ENCODE results near the gene BRAT1.

BRAT1 gene

GRCh38 chr7:2522780-2523433 lies 32.4 kb downstream of the BRAT1 start:
- peak; percentile 28 to 41 for DNase-seq

GRCh38 chr7:2521952-2522591 lies 33.3 kb downstream of the BRAT1 start:
- DNase-seq: peak in 1 of 2 experiments; percentile 26

- DNase-seq: no peak
Measured at GRCh38 chr7:2521341-2521745, 34.0 kb downstream of the BRAT1 start.

GRCh38 chr7:2520761-2521290 lies 34.5 kb downstream of the BRAT1 start:
- DNase-seq: no peak

- DNase-seq: peak in 1 of 2 experiments; percentile 59
Measured at GRCh38 chr7:2520131-2520760, 35.1 kb downstream of the BRAT1 start.

GRCh38 chr7:2519119-2519930 lies 36.0 kb downstream of the BRAT1 start, which contains the start of gene LFNG:
TSS of gene LFNG (plus strand) at chr7:2519774. CDS start at chr7:2519862, 88 bp downstream.
- peak; percentile 96 for DNase-seq

GRCh38 chr7:2518737-2519118 lies 36.6 kb downstream of the BRAT1 start:
- DNase-seq: no peak

- peak; percentile 81 to 93 for DNase-seq
Measured at GRCh38 chr7:2517678-2518507, 37.4 kb downstream of the BRAT1 start.

GRCh38 chr7:2517026-2517425 lies 38.3 kb downstream of the BRAT1 start:
- DNase-seq: no peak

- DNase-seq: no peak
Measured at GRCh38 chr7:2516194-2516555, 39.1 kb downstream of the BRAT1 start.

- DNase-seq: no peak
Measured at GRCh38 chr7:2515424-2516193, 39.7 kb downstream of the BRAT1 start.

GRCh38 chr7:2514473-2515423 lies 40.6 kb downstream of the BRAT1 start:
- no peak for DNase-seq

- peak in 1 of 2 experiments; percentile 40 for DNase-seq
Measured at GRCh38 chr7:2513702-2514101, 41.6 kb downstream of the BRAT1 start.

GRCh38 chr7:2512713-2513112 lies 42.6 kb downstream of the BRAT1 start:
- DNase-seq: no peak

GRCh38 chr7:2512179-2512661 lies 43.1 kb downstream of the BRAT1 start:
- peak; percentile 52 to 79 for DNase-seq

- DNase-seq: no peak
Measured at GRCh38 chr7:2511769-2512168, 43.6 kb downstream of the BRAT1 start.

- DNase-seq: peak; percentile 88 to 96
Measured at GRCh38 chr7:2510909-2511768, 44.2 kb downstream of the BRAT1 start.

- DNase-seq: no peak
Measured at GRCh38 chr7:2510130-2510776, 45.1 kb downstream of the BRAT1 start.

All from SHP77 (cell line).